MM.1S (cell line): ENCODE data around the gene PET100.

Experiments
- DNase-seq: peaks from one replicate; pipeline ENCODE4 v3.0.0-alpha.2; 2015
- H2AFZ ChIP-seq: fragments of 300-600 bp; sonication (generic); 2 replicates; pipeline ENCODE4 v1.6.0; 2016; ENCODE audit warnings: antibody characterized with exemption, low read length
- H3F3A ChIP-seq: fragments of 300-600 bp; sonication (generic); 2 replicates; pipeline ENCODE4 v1.6.1; 2016; ENCODE audit warnings: mild to moderate bottlenecking, antibody characterized with exemption, low read length, moderate library complexity, mixed read lengths; ENCODE audit not compliant: insufficient read depth
- H3K27ac ChIP-seq: fragments of 300-600 bp; sonication (generic); 2 replicates; pipeline ENCODE4 v1.5.1; 2016; ENCODE audit warnings: mild to moderate bottlenecking, low read length
- H3K27me3 ChIP-seq: fragments of 300-600 bp; sonication (generic); replicated peaks from 2 replicates; pipeline ENCODE4 v1.6.0; 2016; ENCODE audit warnings: low read length; ENCODE audit not compliant: insufficient read depth
- H3K36me3 ChIP-seq: fragments of 300-600 bp; sonication (generic); replicated peaks from 2 replicates; pipeline ENCODE4 v1.6.1; 2016; ENCODE audit warnings: mild to moderate bottlenecking, low read length, mixed read lengths; ENCODE audit not compliant: insufficient read depth
- H3K4me1 ChIP-seq: fragments of 300-600 bp; sonication (generic); 2 replicates; pipeline ENCODE4 v1.6.1; 2016; ENCODE audit warnings: low read length, mixed read lengths
- H3K4me2 ChIP-seq: fragments of 300-600 bp; sonication (generic); 2 replicates; pipeline ENCODE4 v1.6.0; 2016; ENCODE audit warnings: low read depth, low read length
- H3K4me3 ChIP-seq: fragments of 300-600 bp; sonication (generic); 2 replicates; pipeline ENCODE4 v1.5.1; 2016; ENCODE audit warnings: low read length, mixed read lengths
- H3K79me2 ChIP-seq: fragments of 300-600 bp; sonication (generic); 2 replicates; pipeline ENCODE4 v1.6.1; 2016; ENCODE audit warnings: mixed run types, low read length, mixed read lengths
- H3K9ac ChIP-seq: fragments of 300-600 bp; sonication (generic); 2 replicates; pipeline ENCODE4 v1.6.1; 2016; ENCODE audit warnings: low read length, mixed read lengths
- H3K9me2 ChIP-seq: fragments of 300-600 bp; sonication (generic); replicated peaks from 2 replicates; pipeline ENCODE4 v1.6.1; 2016; ENCODE audit warnings: mild to moderate bottlenecking, low read length, mixed read lengths; ENCODE audit not compliant: insufficient read depth
- H3K9me3 ChIP-seq: fragments of 300-600 bp; sonication (generic); replicated peaks from 2 replicates; pipeline ENCODE4 v1.6.1; 2016; ENCODE audit warnings: mild to moderate bottlenecking, low read length, mixed read lengths; ENCODE audit not compliant: insufficient read depth
- H4K20me1 ChIP-seq: fragments of 300-600 bp; sonication (generic); 2 replicates; pipeline ENCODE4 v1.6.1; 2016; ENCODE audit warnings: mild to moderate bottlenecking, low read length, moderate library complexity, mixed read lengths; ENCODE audit not compliant: insufficient read depth
- EZH2 ChIP-seq: fragments of 300-600 bp; sonication (generic); optimal IDR thresholded peaks from 2 replicates; pipeline ENCODE3; 2017; ENCODE audit warnings: low read depth, mild to moderate bottlenecking, antibody characterized with exemption, low read length, mixed read lengths
- EZH2phosphoT487 ChIP-seq: fragments of 300-600 bp; sonication (generic); IDR thresholded peaks from 2 replicates; pipeline ENCODE4 v1.6.1; 2018; ENCODE audit warnings: antibody characterized with exemption, low read length
- TF ChIP-seq, protein P1 (sequence below): fragments of 300-600 bp; sonication (generic); IDR thresholded peaks from 2 replicates; pipeline ENCODE4 v1.5.1; 2016; ENCODE audit warnings: antibody characterized with exemption, low read length, mixed read lengths

Gene PET100

GRCh38 chr19:7627166-7627565, 2.4 kb upstream of the PET100 start:
- Histone ChIP-seq H3F3A (no peaks in the 10 kb centered on the region), H3K9me3 (no peaks in the 10 kb centered on the region), H3K4me3 (no peak overlapping the region), H3K36me3 (peaks cover 2% of the 10 kb centered on the region; the same call in 1 of the 2 replicates), H3K4me2 (no peak overlapping the region), H3K27ac (no peak overlapping the region), H3K27me3 (no peaks in the 10 kb centered on the region), H3K9me2 (no peaks in the 10 kb centered on the region), H3K79me2 (peaks cover 58% of the 10 kb centered on the region), H4K20me1 (no peaks in the 10 kb centered on the region), H3K4me1 (peaks cover 14% of the 10 kb centered on the region), H3K9ac (no peak overlapping the region), H2AFZ (no peak overlapping the region)
- no peak for DNase-seq
- TF ChIP-seq EZH2 (no peak), EZH2phosphoT487 (no peak)

- H2AFZ ChIP-seq = peak overlapping the region; percentile 62
Measured at GRCh38 chr19:7628589-7629311, 843 bp upstream of the PET100 start.

GRCh38 chr19:7631577-7631976, 2.0 kb downstream of the PET100 start:
- Histone ChIP-seq H2AFZ (no peak overlapping the region), H3K27me3 (no peaks in the 10 kb centered on the region), H3K4me3 (no peak overlapping the region), H4K20me1 (no peaks in the 10 kb centered on the region), H3K4me2 (no peak overlapping the region), H3K9me2 (no peaks in the 10 kb centered on the region), H3F3A (no peaks in the 10 kb centered on the region), H3K4me1 (peaks cover 15% of the 10 kb centered on the region), H3K9me3 (no peaks in the 10 kb centered on the region), H3K9ac (no peak overlapping the region), H3K27ac (no peak overlapping the region), H3K36me3 (no peaks in the 10 kb centered on the region), H3K79me2 (peaks cover 44% of the 10 kb centered on the region)
- TF ChIP-seq, protein P1, sequence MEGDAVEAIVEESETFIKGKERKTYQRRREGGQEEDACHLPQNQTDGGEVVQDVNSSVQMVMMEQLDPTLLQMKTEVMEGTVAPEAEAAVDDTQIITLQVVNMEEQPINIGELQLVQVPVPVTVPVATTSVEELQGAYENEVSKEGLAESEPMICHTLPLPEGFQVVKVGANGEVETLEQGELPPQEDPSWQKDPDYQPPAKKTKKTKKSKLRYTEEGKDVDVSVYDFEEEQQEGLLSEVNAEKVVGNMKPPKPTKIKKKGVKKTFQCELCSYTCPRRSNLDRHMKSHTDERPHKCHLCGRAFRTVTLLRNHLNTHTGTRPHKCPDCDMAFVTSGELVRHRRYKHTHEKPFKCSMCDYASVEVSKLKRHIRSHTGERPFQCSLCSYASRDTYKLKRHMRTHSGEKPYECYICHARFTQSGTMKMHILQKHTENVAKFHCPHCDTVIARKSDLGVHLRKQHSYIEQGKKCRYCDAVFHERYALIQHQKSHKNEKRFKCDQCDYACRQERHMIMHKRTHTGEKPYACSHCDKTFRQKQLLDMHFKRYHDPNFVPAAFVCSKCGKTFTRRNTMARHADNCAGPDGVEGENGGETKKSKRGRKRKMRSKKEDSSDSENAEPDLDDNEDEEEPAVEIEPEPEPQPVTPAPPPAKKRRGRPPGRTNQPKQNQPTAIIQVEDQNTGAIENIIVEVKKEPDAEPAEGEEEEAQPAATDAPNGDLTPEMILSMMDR = no peak
- TF ChIP-seq EZH2phosphoT487 (no peak), EZH2 (no peak)
- no peak for DNase-seq

More at GRCh38 chr19:7628589-7629311, 843 bp upstream of the PET100 start:
- no peaks in the 10 kb centered on the region for H4K20me1 ChIP-seq
- no peaks in the 10 kb centered on the region for H3K9me2 ChIP-seq
- H3K27me3 ChIP-seq = no peaks in the 10 kb centered on the region
- H3K36me3 ChIP-seq = no peaks in the 10 kb centered on the region; the same call in 1 of the 2 replicates
- H3K4me3 ChIP-seq = peak overlapping the region; percentile 94
- no peak for DNase-seq
- TF ChIP-seq, protein P1 = no peak
- no peak for TF ChIP-seq EZH2
- no peak for TF ChIP-seq EZH2phosphoT487
- peak overlapping the region; percentile 91 for H3K9ac ChIP-seq
- H3K4me2 ChIP-seq = peak overlapping the region; percentile 85
- H3K9me3 ChIP-seq = no peaks in the 10 kb centered on the region
- peaks cover 58% of the 10 kb centered on the region for H3K79me2 ChIP-seq
- H3K27ac ChIP-seq = peak overlapping the region; percentile 32; the same call in 1 of the 2 replicates
- peaks cover 14% of the 10 kb centered on the region for H3K4me1 ChIP-seq
- H3F3A ChIP-seq = no peaks in the 10 kb centered on the region
